ENCODE measurements around the gene KCNA3. TPM values are rescaled to one million over a fixed set of nuclear protein-coding genes. Genes with fewer than 3 reads are reported as not detected.
"Not testable (repeated sequence)": the region's sequence is repeated elsewhere in the genome, so short reads cannot be mapped to it uniquely, and the experiment has no call there.

KCNA3 gene
- total RNA-seq, 1 donor from 2014 or later: 3.6 TPM

GRCh38 chr1:110680036-110680735 is 5.4 kb upstream of the KCNA3 start:
- no peak for DNase-seq (ENCODE audit: low spot score)

DNA sequence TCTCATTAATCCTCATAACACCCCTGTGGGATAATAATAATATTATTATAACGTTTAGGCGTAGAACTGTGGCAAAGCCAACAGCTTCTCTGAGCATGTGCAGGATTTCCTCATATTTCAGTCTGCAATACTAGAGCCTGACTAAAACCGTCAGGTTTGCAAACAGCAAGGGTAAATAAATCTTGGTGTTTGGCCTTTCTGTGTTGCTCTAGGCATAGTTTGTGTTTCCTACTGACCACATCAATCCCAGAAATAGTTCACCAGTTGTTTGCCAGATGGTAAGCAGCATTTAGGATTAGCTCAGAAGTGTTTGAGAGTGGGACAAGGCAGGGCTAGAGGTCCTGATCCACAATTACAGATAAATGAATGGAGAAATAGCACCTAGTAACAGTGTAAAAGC is 2.8 kb upstream of the KCNA3 start:
- no peak for DNase-seq (ENCODE audit: low spot score)

DNA sequence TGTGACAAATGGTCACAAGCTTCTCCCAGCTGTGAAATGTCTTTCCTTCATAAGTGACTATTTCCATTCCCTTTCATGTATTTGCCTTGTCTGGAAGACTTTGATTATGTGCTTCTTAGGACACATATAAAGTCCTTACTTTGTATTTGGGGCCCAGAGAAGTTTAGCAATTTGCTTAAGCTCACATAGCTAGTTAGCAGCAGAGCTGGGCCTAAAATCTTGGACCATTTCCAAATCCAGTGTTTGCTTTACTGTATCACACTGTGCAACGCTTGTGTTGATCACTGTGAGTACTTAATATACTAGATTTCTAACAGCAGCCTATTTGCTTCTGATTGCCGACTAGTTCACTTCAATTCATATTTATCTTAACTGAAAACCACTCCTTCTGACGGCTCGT is 2.2 kb upstream of the KCNA3 start:
- no peak for DNase-seq (ENCODE audit: low spot score)

DNA sequence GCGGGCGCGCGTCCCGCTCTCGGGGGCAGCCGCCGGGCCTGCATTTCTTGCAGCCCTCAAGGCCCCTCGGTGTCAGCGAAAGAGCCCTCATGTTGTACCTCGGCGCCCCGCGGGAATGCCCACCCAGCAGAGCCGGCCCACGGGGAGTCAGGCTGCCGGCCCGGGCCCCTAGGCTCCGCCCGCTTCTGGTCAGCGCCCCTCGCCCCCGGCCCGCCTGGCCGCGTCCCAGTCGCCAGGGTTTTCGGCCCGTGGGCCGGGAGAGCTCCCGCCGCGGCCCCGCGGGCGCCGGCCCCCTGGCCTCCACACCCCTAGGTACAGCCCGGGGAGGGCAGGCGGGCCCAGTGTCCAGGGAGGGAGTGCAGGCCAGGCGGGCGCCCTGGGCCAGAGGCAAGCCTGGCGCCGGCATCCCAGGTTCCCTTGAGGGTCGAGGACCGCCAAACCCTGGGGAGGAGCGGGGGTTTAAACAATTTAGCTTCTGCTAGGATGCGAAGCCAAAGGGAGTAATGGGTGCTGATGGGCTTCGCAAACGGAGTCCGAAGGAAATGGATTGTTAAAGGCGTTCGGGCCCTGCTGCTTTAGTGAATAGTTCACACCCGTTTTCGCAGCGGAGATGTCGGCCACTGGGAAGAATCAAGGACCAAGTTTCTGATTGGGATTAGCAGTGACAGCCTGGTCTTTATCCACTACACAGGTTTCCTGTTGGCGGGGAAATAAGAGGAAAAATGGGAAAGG is 486 bp upstream of the KCNA3 start:
- DNase-seq (ENCODE audit: low spot score): no peak

DNA sequence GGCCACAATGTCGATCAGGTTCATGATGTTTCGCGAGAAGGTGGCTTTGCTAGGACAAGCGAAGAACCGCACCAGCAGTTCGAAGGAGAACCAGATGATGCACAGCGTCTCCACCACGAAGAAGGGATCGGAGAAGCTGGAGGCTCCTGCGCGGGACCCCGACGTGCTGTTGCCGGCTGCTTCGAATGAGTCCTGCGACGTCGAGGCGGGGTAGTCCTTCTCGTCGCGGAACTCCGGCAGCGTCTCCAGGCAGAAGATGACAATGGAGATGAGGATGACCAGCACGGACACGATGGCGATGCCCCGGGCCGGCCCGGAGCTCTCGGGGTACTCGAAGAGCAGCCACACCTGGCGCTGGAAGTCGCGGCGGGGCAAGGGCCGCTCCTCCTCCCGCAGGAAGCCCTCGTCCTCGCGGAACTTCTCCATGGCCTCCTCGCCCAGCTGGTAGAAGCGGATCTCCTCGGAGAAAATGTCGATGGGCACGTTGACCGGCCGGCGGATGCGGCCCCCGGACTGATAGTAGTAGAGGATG is 869 bp downstream of the KCNA3 start:
- no peak for DNase-seq (ENCODE audit: low spot score)

- DNase-seq (ENCODE audit: low spot score): no peak
Measured at GRCh38 chr1:110673197-110673701, 1.5 kb downstream of the KCNA3 start.

DNA sequence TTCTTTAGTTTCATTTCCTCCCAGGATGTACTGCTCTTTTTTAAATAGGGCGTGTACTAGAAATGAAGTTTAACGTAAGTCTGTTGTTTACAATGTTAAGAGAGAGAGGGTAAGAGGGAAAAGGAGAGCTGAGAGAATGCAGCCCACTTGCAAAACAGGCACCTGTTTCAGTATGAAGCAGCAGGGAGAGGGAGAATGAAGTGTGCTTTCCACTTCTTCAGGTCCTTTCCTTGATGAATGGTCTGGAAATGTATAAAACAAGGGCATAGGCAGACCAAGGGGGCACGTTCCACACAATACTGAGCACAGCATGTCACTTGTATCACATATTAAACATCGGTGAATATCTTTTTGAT is 2.0 kb downstream of the KCNA3 start:
- DNase-seq (ENCODE audit: low spot score): no peak

DNA sequence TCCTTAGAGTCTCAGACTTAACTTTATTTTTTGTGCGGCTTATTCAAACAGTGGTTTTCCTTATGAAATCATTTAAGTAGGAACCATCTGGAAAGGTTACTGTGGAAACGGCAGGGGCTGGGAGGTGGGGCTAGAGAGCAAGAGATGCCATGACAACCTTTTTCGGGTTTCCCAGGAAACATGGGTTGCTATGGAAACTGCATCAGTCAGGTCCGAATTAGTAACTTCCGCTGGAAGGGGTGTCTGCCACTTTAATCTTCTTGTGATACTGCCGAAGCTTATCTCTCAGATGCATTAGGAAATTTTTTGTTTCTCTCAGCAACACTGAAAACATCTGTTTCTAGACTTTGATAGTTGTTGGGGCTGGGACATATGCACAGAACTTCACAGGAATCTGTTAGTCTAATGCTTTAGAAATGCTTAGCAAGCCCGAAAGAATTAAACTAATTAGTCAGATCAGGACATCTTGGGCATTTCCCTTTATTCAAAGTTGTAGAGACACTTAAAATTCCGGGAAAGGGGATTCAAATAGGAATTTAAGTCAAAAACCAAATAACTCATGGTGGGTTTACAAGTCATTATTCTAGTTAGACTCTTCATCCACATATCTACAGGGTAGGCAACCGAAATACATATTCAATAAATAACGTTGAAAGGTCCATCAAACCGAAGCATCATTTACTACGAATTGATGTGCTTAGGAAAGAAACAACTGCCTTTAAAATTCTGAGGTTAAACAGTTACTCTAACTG is 2.6 kb downstream of the KCNA3 start:
- DNase-seq (ENCODE audit: low spot score): no peak

GRCh38 chr1:110671361-110671760 is 3.4 kb downstream of the KCNA3 start:
- DNase-seq (ENCODE audit: low spot score): no peak

DNA sequence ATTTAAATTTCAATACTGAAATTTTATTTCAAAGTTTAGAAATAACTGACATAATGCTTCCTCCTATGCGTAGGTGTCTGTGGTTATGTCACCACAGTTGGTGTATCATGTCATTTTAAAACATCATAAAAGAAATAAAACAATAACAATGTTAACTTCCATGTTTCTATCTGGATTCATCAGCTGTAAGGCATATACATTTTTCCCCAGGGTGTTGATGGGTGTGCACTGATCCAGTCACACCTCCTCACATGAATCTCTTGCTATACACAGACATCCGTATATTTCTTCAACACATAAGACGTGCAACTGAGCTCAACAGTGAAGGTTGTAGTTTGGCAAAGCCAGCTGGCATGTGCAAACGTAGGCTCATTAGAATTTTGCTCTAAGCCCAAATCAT is 6.2 kb downstream of the KCNA3 start:
- DNase-seq (ENCODE audit: low spot score): no peak

GRCh38 chr1:110667776-110668175 is 7.0 kb downstream of the KCNA3 start:
- no peak for DNase-seq (ENCODE audit: low spot score)

DNA sequence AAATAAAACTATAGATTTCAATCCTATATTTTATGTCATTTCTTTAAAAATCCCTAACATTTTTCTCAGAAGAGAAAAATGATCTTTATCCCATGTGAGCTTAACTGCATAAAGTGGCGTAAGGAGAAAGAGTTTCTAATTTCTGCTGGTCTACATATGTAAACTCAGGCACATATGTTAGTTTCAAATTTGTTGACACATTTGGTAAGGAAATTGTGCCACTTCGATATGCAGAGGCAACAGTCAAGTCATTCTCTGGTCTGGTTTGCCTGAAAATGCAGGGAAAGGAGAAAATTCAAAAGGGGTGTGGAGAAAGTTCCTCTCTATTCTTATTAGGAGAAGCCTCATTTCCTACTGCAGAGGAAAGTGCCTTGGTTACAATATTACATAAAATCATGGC is 11.5 kb downstream of the KCNA3 start:
- no peak for DNase-seq (ENCODE audit: low spot score)

GRCh38 chr1:110659559-110659958 is 15.2 kb downstream of the KCNA3 start:
- DNase-seq (ENCODE audit: low spot score): not testable (repeated sequence)

DNA sequence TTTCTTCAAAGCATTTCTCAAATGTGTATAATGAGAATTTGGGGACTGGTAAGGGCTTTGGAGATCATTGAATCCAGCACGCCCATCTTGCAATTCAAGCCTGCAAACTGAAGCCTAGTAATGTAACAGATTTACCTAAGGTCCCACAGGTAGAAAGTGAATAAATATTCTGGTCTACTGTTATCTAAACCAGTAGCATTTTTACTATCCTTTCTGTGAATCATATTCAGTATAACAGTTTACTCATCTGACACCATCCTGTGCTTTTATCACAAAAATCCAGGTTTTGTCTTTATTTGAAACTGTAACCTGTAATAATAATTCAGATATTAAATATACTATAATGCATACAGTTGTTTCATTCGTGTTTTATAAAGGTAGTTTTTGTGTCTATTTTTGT is 17.4 kb downstream of the KCNA3 start:
- no peak for DNase-seq (ENCODE audit: low spot score)

DNA sequence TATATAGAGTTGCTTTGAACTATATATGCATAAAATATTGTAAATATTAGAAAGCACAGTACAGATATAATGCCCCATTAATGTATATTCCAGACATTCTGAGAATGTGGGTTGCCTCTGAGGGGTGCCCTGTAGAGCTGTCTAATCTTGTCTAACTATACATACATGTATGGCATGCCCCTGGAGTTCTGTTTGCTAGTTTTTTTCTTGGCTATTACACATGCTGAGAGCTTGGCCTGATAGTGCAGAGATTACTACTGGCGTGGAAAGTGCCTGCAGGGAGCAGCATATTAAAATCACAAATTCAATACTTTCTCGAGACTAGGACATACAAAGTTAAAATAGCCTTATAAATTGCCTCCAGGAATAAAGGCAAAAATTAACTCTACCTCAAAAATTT is 24.1 kb downstream of the KCNA3 start:
- no peak for DNase-seq (ENCODE audit: low spot score)

DNA sequence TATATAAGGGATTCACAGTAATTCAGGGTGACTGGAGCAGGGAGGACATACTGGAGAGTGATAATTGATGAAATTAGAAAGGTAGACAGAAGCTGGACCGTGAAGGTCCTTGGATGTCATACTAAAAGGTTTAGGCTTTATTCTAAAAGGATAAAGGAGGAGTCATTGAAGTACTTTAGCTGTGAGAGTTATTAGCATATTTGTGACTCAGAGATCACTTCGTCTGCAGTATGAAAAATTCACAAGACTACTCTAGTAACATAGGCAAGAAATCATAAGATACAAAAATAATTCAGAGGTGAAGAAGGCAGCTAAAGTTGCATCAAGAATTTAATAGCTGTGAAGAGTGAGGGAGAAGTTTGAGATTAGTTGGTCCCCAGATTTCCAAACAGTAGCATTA is 26.3 kb downstream of the KCNA3 start:
- DNase-seq (ENCODE audit: low spot score): no peak

DNA sequence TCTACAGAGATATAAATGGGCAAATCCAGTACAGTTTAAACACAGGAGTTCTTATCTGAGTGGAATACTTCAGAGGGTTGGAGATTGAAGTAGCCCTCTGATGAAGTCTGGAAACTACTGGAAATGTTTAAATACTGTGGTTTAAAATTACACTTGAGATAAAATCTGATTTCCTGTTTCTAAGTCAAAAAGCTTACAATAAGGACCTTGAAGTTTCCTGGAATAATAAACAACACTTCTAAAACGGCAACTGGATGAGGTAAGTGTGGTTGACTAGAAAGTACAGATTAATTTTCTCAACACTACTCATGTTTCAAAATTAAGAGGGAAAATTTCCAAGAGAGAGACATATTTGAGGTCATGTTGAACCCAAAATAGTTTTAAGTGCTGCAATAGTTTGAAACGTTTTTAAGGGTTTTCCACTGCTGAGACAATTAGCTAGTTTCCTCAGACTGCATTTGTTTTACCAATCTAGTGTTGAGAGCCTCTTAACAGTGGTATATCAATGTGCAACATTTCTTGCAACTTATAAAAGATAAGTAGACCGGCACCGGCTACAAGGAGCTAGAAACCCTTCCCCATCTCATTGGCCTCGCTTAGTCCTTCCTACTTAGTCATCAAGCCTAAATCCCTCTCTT is 27.4 kb downstream of the KCNA3 start:
- no peak for DNase-seq (ENCODE audit: low spot score)

GRCh38 chr1:110645821-110646735 is 28.7 kb downstream of the KCNA3 start:
- no peak for DNase-seq (ENCODE audit: low spot score)

- DNase-seq (ENCODE audit: low spot score): no peak
Measured at GRCh38 chr1:110645211-110645610, 29.5 kb downstream of the KCNA3 start.

DNA sequence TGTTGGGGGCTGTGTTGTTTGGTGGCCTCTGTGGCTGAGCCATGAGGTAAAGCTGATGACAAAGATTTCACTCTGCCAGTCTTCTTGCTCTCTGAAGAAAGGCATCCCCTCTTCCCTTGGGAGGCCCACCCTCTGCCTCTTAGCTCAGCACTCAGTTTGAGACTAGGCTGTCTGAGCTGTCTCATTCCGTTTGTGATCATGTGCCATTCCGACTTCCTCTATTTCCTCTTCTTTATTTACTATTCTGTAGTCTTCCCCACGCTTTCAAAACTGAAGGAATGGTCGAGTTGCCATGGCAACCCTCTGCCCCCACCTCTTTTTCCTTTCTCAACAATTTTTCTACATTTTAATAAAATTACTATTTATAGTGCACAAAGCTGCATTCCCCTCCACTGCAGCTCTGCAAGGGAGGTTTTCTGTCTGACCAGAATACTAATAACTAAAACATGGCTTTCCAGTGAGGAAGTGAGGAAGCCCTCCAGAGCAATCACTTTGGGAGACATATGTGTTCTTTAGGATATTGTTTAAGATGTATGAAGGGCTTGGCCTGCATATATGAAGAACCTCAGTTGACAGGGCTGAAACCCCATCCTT is 30.8 kb downstream of the KCNA3 start:
- DNase-seq (ENCODE audit: low spot score): no peak
